HCT116 (cell line): ENCODE data around the gene KCNJ1. TPM values are rescaled to one million over a fixed set of nuclear protein-coding genes. Genes with fewer than 3 reads are reported as not detected.

ENCODE experiments used
- ATAC-seq: fragments of 200-7000 bp; cut with Tn5 transposase; 2 replicates; pipeline ENCODE4 v1.9.1; 2020; ENCODE audit warnings: mild to moderate bottlenecking, moderate library complexity
- BruUV-seq: library from RNA; stranded (reverse); fragments of 400-500 nt; replicated peaks from 2 replicates; lab custom pipeline; 2021; lab: Mats Ljungman, UMichigan
- CTCF ChIA-PET: fragments of 300-600 bp; sonication (Branson Sonifier 250); formaldehyde crosslinking; loops from one replicate; lab custom pipeline; 2021; ENCODE audit warnings: antibody characterized with exemption; lab: Charles Lee
- POLR2A ChIA-PET: fragments of 300-600, 350-600 bp; sonication (Branson Sonifier 250); formaldehyde crosslinking; loops from one replicate; lab custom pipeline; 2021; ENCODE audit warnings: antibody characterized with exemption; lab: Charles Lee
- RAD21 ChIA-PET, 2 experiments: fragments of 300-600 bp; sonication (Branson Sonifier 250); formaldehyde crosslinking; loops; one replicate each; lab custom pipeline; 2023; ENCODE audit warnings: low total read pairs in 2 of 2; ENCODE audit not compliant: uncharacterized antibody in 2 of 2, unreplicated experiment in 2 of 2, low non-redundant PET in 1 of 2; lab: Charles Lee
- DNase-seq: peaks from one replicate; pipeline ENCODE4 v3.0.0-alpha.2; 2010; ENCODE audit warnings: low read depth, low spot score
- H2AFZ ChIP-seq: fragments of 200-600 bp; shearing (Covaris generic), sonication (generic); 2 replicates; pipeline ENCODE4 v1.6.1; 2017; ENCODE audit warnings: low read depth, mixed run types, mixed read lengths, antibody characterized with exemption, low read length; ENCODE audit not compliant: poor library complexity, severe bottlenecking
- H3K27ac ChIP-seq: 2 replicates; pipeline ENCODE4 v1.5.1; 2012; ENCODE audit warnings: low read depth, low read length
- H3K27me3 ChIP-seq: fragments of 200-600 bp; sonication (generic); 2 replicates; pipeline ENCODE4 v1.6.1; 2016; ENCODE audit warnings: mixed run types, low read length, mixed read lengths; ENCODE audit not compliant: insufficient read depth
- H3K36me3 ChIP-seq, 2 experiments: fragments of 200-500 bp in 1 of 2; fragments of 200-600 bp in 1 of 2; sonication (Bioruptor generic) in 1 of 2; sonication (generic) in 1 of 2; 2 replicates each; pipeline versions ENCODE4 v1.5.1 to v1.6.1; 2014 to 2016; ENCODE audit warnings: low read length in 2 of 2, inconsistent platforms in 1 of 2, mixed read lengths in 1 of 2, mixed run types in 1 of 2; ENCODE audit not compliant: insufficient read depth in 2 of 2, control insufficient read depth in 1 of 2
- H3K4me1 ChIP-seq, 2 experiments: fragments of 200-600 bp in 1 of 2; sonication (generic) in 1 of 2; 2 replicates each; pipeline versions ENCODE4 v1.5.1 to v1.6.1; 2012 to 2017; ENCODE audit warnings: low read length in 2 of 2, inconsistent platforms in 1 of 2, mild to moderate bottlenecking in 1 of 2, mixed read lengths in 1 of 2, mixed run types in 1 of 2, moderate library complexity in 1 of 2; ENCODE audit not compliant: insufficient read depth in 2 of 2, control insufficient read depth in 1 of 2
- H3K4me2 ChIP-seq: fragments of 200-600 bp; sonication (generic); 2 replicates; pipeline ENCODE4 v1.6.1; 2017; ENCODE audit warnings: mixed run types, low read length, mixed read lengths
- H3K4me3 ChIP-seq, 2 experiments: fragments of 200-600 bp in 1 of 2; sonication (generic) in 1 of 2; replicated peaks in 1 of 2; 2 replicates each; pipeline ENCODE4 v1.5.1; 2011 to 2016; ENCODE audit warnings: low read length in 2 of 2, control low read depth in 1 of 2, low read depth in 1 of 2, mild to moderate bottlenecking in 1 of 2, mixed read lengths in 1 of 2, mixed run types in 1 of 2
- H3K79me2 ChIP-seq: fragments of 200-600 bp; sonication (generic); 2 replicates; pipeline ENCODE4 v1.6.1; 2017; ENCODE audit warnings: mild to moderate bottlenecking, mixed run types, low read length, moderate library complexity, mixed read lengths; ENCODE audit not compliant: insufficient read depth
- H3K9ac ChIP-seq: fragments of 200-600 bp; sonication (generic); 2 replicates; pipeline ENCODE4 v1.6.1; 2016; ENCODE audit warnings: low read length, mixed read lengths
- H3K9me2 ChIP-seq: fragments of 200-600 bp; sonication (generic), shearing (Covaris generic); 2 replicates; pipeline ENCODE4 v1.6.1; 2017; ENCODE audit warnings: mixed run types, mild to moderate bottlenecking, moderate library complexity; ENCODE audit not compliant: insufficient read depth
- H3K9me3 ChIP-seq, 2 experiments: fragments of 200-500 bp in 1 of 2; fragments of 200-600 bp in 1 of 2; sonication (Bioruptor generic) in 1 of 2; sonication (generic) in 1 of 2; 2 replicates each; pipeline ENCODE4 v1.6.1; 2014 to 2017; ENCODE audit warnings: low read length in 2 of 2, mixed read lengths in 2 of 2, inconsistent platforms in 1 of 2, low read depth in 1 of 2, mild to moderate bottlenecking in 1 of 2, mixed run types in 1 of 2, moderate library complexity in 1 of 2; ENCODE audit not compliant: control insufficient read depth in 1 of 2, insufficient read depth in 1 of 2
- H4K20me1 ChIP-seq: fragments of 200-600 bp; sonication (generic), shearing (Covaris generic); 2 replicates; pipeline ENCODE4 v1.6.1; 2017; ENCODE audit warnings: mixed run types, mild to moderate bottlenecking, moderate library complexity; ENCODE audit not compliant: insufficient read depth
- ATF3 ChIP-seq: IDR thresholded peaks from 2 replicates; pipeline ENCODE4 v1.6.1; 2012
- CEBPB ChIP-seq: IDR thresholded peaks from 2 replicates; pipeline ENCODE4 v1.6.1; 2012; ENCODE audit warnings: low read depth
- EGR1 ChIP-seq: IDR thresholded peaks from 2 replicates; pipeline ENCODE4 v1.6.1; 2012; ENCODE audit warnings: low read depth
- ELF1 ChIP-seq: IDR thresholded peaks from 2 replicates; pipeline ENCODE4 v1.6.1; 2012; ENCODE audit warnings: low read depth, borderline replicate concordance
- EZH2 ChIP-seq: fragments of 200-600 bp; sonication (generic); IDR thresholded peaks from 2 replicates; pipeline ENCODE4 v1.6.1; 2017; ENCODE audit warnings: antibody characterized with exemption, mixed run types
- EZH2phosphoT487 ChIP-seq: fragments of 200-600 bp; IDR thresholded peaks from 2 replicates; pipeline ENCODE4 v1.6.1; 2018; ENCODE audit warnings: antibody characterized with exemption, borderline replicate concordance
- FOSL1 ChIP-seq: IDR thresholded peaks from 2 replicates; pipeline ENCODE4 v1.6.1; 2012; ENCODE audit warnings: low read depth
- JUND ChIP-seq: IDR thresholded peaks from 2 replicates; pipeline ENCODE4 v1.6.1; 2012
- MAX ChIP-seq: IDR thresholded peaks from 2 replicates; pipeline ENCODE4 v1.6.1; 2012
- REST ChIP-seq: IDR thresholded peaks from 2 replicates; pipeline ENCODE4 v1.6.1; 2012; ENCODE audit warnings: low read depth
- SP1 ChIP-seq: IDR thresholded peaks from 2 replicates; pipeline ENCODE4 v1.6.1; 2012; ENCODE audit warnings: low read depth
- ZFX ChIP-seq: fragments of 450-650 bp; IDR thresholded peaks from 2 replicates; pipeline ENCODE4 v1.6.1; 2017
- ZNF274 ChIP-seq: fragments of 200-500 bp; sonication (Bioruptor generic); IDR thresholded peaks from 2 replicates; pipeline ENCODE4 v1.6.1; 2014; ENCODE audit warnings: mild to moderate bottlenecking, low read depth, low read length, inconsistent platforms
- intact Hi-C: fragments of 100-400 bp; cut with micrococcal nuclease; formaldehyde crosslinking; loops from 2 replicates; pipeline ENCODE4 v1.10.0; 2022
- total RNA-seq: library from RNA; stranded (reverse); gene quantifications from one replicate; pipeline ENCODE4 v1.2.1, GENCODE V29; 2021; ENCODE audit not compliant: unreplicated experiment

Gene KCNJ1
- total RNA-seq, 1 experiment from 2014 or later: 0.15 TPM

DNA sequence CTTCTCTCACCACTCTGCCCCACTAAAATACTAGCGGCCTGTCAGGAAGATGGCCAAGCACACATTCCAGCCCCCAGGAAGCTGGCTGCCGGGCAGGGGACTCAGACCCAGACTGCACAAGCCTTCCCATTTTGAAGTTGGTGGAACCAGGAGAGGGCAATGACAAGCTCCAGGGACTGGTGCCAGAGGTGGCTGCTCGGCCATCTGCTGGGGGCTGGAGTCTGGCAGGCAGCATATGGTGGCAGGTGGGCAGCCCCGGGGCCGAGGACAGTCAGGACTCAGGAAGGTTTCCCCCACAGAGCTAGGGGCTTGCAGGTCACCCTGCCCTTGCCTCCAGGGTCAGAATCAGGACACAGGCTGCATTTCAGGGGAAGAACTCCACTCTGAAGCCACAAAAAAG is 46.7 kb upstream of the KCNJ1 start:
- DNase-seq (no peak), ATAC-seq (no peak)
- TF ChIP-seq JUND (no peak), REST (no peak), ELF1 (no peak), FOSL1 (no peak), EGR1 (no peak), SP1 (no peak), EZH2 (no peak), CEBPB (no peak), ZFX (no peak), EZH2phosphoT487 (no peak), ZNF274 (no peak), ATF3 (no peak), MAX (no peak)
- CTCF ChIA-PET: no interaction called here
- Histone ChIP-seq H3K4me3 (no peak overlapping the region), H3K79me2 (no peaks in the 10 kb centered on the region), H3K27me3 (no peaks in the 10 kb centered on the region), H2AFZ (no peak overlapping the region), H3K27ac (no peak overlapping the region), H3K36me3 (no peaks in the 10 kb centered on the region), H3K9me2 (no peaks in the 10 kb centered on the region), H3K9ac (no peak overlapping the region), H3K4me1 (peaks cover 5 to 6% of the 10 kb centered on the region in 2 experiments; a peak in 3 of 4 replicates), H4K20me1 (no peaks in the 10 kb centered on the region), H3K4me2 (no peak overlapping the region), H3K9me3 (no peaks in the 10 kb centered on the region)
- no TSS peak for BruUV-seq
- POLR2A ChIA-PET: no interaction called here
- RAD21 ChIA-PET: no interaction called here
- intact Hi-C loops: no loop called here
